Natural killer cell (primary cell): ENCODE measurements around the gene CCDC27. TPM values are rescaled to one million over a fixed set of nuclear protein-coding genes. Genes with fewer than 3 reads are reported as not detected.

ENCODE experiments used
- ATAC-seq, 3 donors: fragments of 150-1000 bp in 2 of 3; fragments of 200-7000 bp in 1 of 3; cut with Tn5 transposase; 1 replicate in 1 of 3; 2 replicates in 2 of 3; pipeline ENCODE4 v1.10.0; 2021; ENCODE audit warnings: mild to moderate bottlenecking in 2 of 3, moderate library complexity in 2 of 3
- DNase-seq, 2 donors: peaks; one replicate each; pipeline versions ENCODE4 v3.0.0 to v3.0.0-alpha.2; 2013 to 2021; ENCODE audit warnings: mixed read lengths in 1 of 2
- H3K27ac ChIP-seq: one replicate; pipeline ENCODE4 v1.5.1; 2013; ENCODE audit warnings: mild to moderate bottlenecking, low read length
- H3K27me3 ChIP-seq: one replicate; pipeline ENCODE4 v1.6.1; 2013; ENCODE audit warnings: low read length; ENCODE audit not compliant: control insufficient read depth, insufficient read depth
- H3K36me3 ChIP-seq: one replicate; pipeline ENCODE4 v1.6.1; 2013; ENCODE audit warnings: low read length; ENCODE audit not compliant: control insufficient read depth, insufficient read depth
- H3K4me1 ChIP-seq: one replicate; pipeline ENCODE4 v1.6.1; 2013; ENCODE audit warnings: low read length; ENCODE audit not compliant: control insufficient read depth, insufficient read depth
- H3K4me3 ChIP-seq: one replicate; pipeline ENCODE4 v1.5.1; 2013; ENCODE audit warnings: low read length
- H3K9me3 ChIP-seq: one replicate; pipeline ENCODE4 v1.6.1; 2013; ENCODE audit warnings: low read length; ENCODE audit not compliant: control insufficient read depth, insufficient read depth
- H3K27ac Mint-ChIP-seq, 2 donors: one replicate each; pipeline ENCODE4 v1.8.0; 2022; ENCODE audit warnings: mild to moderate bottlenecking in 2 of 2, mixed read lengths in 2 of 2, moderate library complexity in 1 of 2
- H3K27me3 Mint-ChIP-seq, 2 donors: one replicate each; pipeline ENCODE4 v1.8.0; 2022; ENCODE audit warnings: low read depth in 2 of 2, mixed read lengths in 2 of 2
- H3K36me3 Mint-ChIP-seq: one replicate; pipeline ENCODE4 v1.8.0; 2022; ENCODE audit warnings: mixed read lengths
- H3K4me1 Mint-ChIP-seq, 2 donors: one replicate each; pipeline ENCODE4 v1.8.0; 2022; ENCODE audit warnings: mixed read lengths in 2 of 2
- H3K4me3 Mint-ChIP-seq: one replicate; pipeline ENCODE4 v1.8.0; 2022; ENCODE audit warnings: mild to moderate bottlenecking, moderate library complexity, mixed read lengths
- H3K9me3 Mint-ChIP-seq, 2 donors: one replicate each; pipeline ENCODE4 v1.8.0; 2022; ENCODE audit warnings: mixed read lengths in 2 of 2
- WGBS: methylation state at CpG from one replicate; pipeline ENCODE4 v1.1.7; 2013; ENCODE audit warnings: missing lambda C conversion rate; ENCODE audit not compliant: insufficient coverage; 5-methylcytosine and 5-hydroxymethylcytosine counted together
- intact Hi-C: fragments of 100-400 bp; cut with micrococcal nuclease; formaldehyde crosslinking; loops from one replicate; pipeline ENCODE4 v1.14.2; 2022
- total RNA-seq, 4 donors: library from RNA; stranded (reverse); fragments of 120-200 nt in 1 of 4; gene quantifications; one replicate each; pipeline versions ENCODE4 v1.2.3 to v1.2.4, GENCODE V29; 2013 to 2022
- TF ChIP-seq, protein P1 (sequence below): fragments of 200-600 bp; IDR thresholded peaks from one replicate; pipeline ENCODE4 v1.8.0; 2022; ENCODE audit warnings: antibody characterized with exemption

The CCDC27 gene
- total RNA-seq, 3 donors from 2014 or later (not counting 1 experiment from before 2014, with no cell fraction given) = not detected

DNA sequence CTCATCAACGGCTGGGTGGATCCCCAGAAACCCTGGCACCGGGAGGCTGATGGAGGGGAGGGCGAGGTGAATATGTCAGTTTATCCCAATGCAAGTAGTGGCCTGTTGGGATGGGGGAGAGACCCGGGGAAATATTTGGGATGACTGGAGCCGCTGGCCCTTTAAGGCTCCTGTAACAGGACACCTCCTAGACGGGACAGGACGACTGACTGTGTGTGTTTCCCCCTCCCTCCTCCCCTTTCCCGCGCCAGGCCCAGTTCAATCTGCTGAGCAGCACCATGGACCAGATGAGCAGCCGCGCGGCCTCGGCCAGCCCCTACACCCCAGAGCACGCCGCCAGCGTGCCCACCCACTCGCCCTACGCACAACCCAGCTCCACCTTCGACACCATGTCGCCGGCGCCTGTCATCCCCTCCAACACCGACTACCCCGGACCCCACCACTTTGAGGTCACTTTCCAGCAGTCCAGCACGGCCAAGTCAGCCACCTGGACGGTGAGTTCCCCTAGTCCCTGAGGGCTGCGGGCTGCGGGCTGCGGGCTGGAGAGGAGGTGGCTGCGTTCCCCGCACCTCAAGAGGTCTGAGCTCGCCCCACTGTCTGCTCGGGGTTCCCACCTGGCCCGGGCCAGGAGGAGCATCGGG is 44.8 kb upstream of the CCDC27 start:
- TF ChIP-seq, protein P1, sequence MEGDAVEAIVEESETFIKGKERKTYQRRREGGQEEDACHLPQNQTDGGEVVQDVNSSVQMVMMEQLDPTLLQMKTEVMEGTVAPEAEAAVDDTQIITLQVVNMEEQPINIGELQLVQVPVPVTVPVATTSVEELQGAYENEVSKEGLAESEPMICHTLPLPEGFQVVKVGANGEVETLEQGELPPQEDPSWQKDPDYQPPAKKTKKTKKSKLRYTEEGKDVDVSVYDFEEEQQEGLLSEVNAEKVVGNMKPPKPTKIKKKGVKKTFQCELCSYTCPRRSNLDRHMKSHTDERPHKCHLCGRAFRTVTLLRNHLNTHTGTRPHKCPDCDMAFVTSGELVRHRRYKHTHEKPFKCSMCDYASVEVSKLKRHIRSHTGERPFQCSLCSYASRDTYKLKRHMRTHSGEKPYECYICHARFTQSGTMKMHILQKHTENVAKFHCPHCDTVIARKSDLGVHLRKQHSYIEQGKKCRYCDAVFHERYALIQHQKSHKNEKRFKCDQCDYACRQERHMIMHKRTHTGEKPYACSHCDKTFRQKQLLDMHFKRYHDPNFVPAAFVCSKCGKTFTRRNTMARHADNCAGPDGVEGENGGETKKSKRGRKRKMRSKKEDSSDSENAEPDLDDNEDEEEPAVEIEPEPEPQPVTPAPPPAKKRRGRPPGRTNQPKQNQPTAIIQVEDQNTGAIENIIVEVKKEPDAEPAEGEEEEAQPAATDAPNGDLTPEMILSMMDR = no peak
- H3K4me3 Mint-ChIP-seq = no peak overlapping the region
- intact Hi-C loops = no loop called here
- H3K36me3 Mint-ChIP-seq = no peaks in the 10 kb centered on the region
- H3K27ac ChIP-seq = no peak overlapping the region
- no peak for ATAC-seq
- peaks cover 5 to 10% of the 10 kb centered on the region in 2 donors for H3K4me1 Mint-ChIP-seq
- H3K9me3 ChIP-seq = no peaks in the 10 kb centered on the region
- no peak for DNase-seq
- H3K4me3 ChIP-seq = no peak overlapping the region
- H3K27me3 Mint-ChIP-seq = no peaks in the 10 kb centered on the region
- no peaks in the 10 kb centered on the region for H3K36me3 ChIP-seq
- H3K4me1 ChIP-seq = peaks cover 5% of the 10 kb centered on the region
- no peaks in the 10 kb centered on the region for H3K9me3 Mint-ChIP-seq
- H3K27me3 ChIP-seq = peaks cover 2% of the 10 kb centered on the region
- H3K27ac Mint-ChIP-seq = no peak overlapping the region
- WGBS = 47% methylated on average over 35 of the region's 35 CpGs

DNA sequence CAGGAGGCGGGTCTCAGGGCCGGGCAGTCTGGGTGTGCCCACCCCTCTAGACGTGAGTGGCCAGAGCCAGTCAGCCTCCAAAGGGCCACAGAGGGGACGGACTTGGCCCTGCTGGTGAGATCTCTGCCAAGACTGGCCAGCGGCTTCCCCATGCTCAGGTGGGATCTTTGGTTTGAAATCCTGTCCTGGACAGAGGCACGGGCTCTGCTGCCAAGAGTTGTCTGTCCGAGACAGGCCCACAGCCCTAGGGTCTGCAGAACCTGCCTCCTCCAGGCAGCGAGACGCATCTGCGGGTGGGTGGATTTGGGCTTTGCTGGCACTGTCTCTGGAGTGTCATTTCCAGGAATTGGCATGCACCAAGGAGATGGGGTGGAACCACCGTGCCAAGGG is 44.3 kb upstream of the CCDC27 start:
- Mint-ChIP-seq H3K4me3 (no peak overlapping the region), H3K4me1 (peaks cover 5 to 10% of the 10 kb centered on the region in 2 donors), H3K9me3 (no peaks in the 10 kb centered on the region), H3K27me3 (no peaks in the 10 kb centered on the region), H3K36me3 (no peaks in the 10 kb centered on the region), H3K27ac (no peak overlapping the region)
- Histone ChIP-seq H3K4me3 (no peak overlapping the region), H3K4me1 (peaks cover 5% of the 10 kb centered on the region), H3K27me3 (peaks cover 2% of the 10 kb centered on the region), H3K36me3 (no peaks in the 10 kb centered on the region), H3K27ac (no peak overlapping the region), H3K9me3 (no peaks in the 10 kb centered on the region)
- intact Hi-C loops = no loop called here
- ATAC-seq = no peak
- no peak for DNase-seq
- 83% methylated on average over 11 of the region's 11 CpGs for WGBS
- TF ChIP-seq, protein P1 = no peak

DNA sequence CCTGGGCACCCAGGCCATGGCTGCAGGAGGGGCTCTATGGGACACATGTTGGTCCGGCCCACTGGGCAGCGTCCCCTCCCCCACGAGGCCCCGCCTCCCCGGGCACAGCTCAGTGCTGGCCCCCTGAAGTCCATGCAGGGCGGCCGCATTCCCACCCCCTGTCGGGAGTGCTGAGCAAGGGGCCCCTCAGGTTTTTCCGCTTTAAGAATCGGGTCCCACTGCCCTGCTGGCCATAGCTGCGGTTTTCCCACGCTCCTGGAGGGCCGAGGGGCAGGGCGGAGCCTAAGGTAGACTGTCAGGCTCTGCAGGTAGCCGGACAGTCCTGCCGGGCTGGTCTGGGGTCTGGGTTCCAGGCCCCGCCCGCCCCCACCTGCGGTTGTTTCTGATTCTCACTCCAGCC is 43.5 kb upstream of the CCDC27 start:
- intact Hi-C loops = no loop called here
- peaks cover 5% of the 10 kb centered on the region for H3K4me1 ChIP-seq
- no peak overlapping the region for H3K4me3 ChIP-seq
- H3K27ac ChIP-seq = no peak overlapping the region
- Mint-ChIP-seq H3K9me3 (no peaks in the 10 kb centered on the region), H3K27me3 (no peaks in the 10 kb centered on the region), H3K27ac (no peak overlapping the region), H3K4me3 (no peak overlapping the region), H3K36me3 (no peaks in the 10 kb centered on the region), H3K4me1 (peaks cover 5 to 6% of the 10 kb centered on the region in 2 donors)
- H3K27me3 ChIP-seq = peaks cover 2% of the 10 kb centered on the region
- 22% methylated on average over 19 of the region's 19 CpGs for WGBS
- TF ChIP-seq, protein P1 = no peak
- ATAC-seq = no peak
- no peaks in the 10 kb centered on the region for H3K9me3 ChIP-seq
- no peaks in the 10 kb centered on the region for H3K36me3 ChIP-seq
- no peak for DNase-seq

DNA sequence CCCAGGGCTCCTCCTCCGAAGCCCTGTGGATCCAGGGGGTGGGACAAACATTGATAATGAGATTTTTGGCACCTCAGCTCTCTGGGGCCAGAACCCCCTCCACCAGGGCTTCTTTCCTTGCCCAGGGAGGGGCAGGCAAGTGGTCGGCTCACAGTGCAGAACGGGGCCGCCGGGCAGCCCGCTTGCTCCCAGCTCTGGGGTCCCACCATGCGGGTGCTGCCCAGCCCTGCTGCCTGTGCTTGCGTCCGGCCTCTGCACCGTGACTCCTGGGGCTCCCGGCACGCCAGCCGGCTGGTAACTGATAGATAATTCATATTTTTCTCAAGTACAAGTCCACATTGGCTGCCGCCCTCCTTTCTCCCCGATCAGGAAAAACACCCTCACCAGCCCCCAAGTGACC is 42.0 kb upstream of the CCDC27 start:
- 87% methylated on average over 15 of the region's 15 CpGs for WGBS
- H3K27me3 Mint-ChIP-seq = no peaks in the 10 kb centered on the region
- H3K4me3 ChIP-seq = no peak overlapping the region
- TF ChIP-seq, protein P1 = no peak
- H3K36me3 Mint-ChIP-seq = no peaks in the 10 kb centered on the region
- H3K36me3 ChIP-seq = no peaks in the 10 kb centered on the region
- DNase-seq (no peak), ATAC-seq (no peak)
- no peaks in the 10 kb centered on the region for H3K9me3 ChIP-seq
- H3K27ac Mint-ChIP-seq = no peak overlapping the region
- peaks cover 2% of the 10 kb centered on the region for H3K27me3 ChIP-seq
- intact Hi-C loops = no loop called here
- no peak overlapping the region for H3K27ac ChIP-seq
- no peaks in the 10 kb centered on the region for H3K9me3 Mint-ChIP-seq
- no peak overlapping the region for H3K4me3 Mint-ChIP-seq
- no peaks in the 10 kb centered on the region for H3K4me1 ChIP-seq
- H3K4me1 Mint-ChIP-seq = no peaks in the 10 kb centered on the region
